GM23338 (cell line): ENCODE results near the gene FHL1. TPM values are rescaled to one million over a fixed set of nuclear protein-coding genes. Genes with fewer than 3 reads are reported as not detected.

ENCODE experiments used
- ATAC-seq: fragments of 200-7000 bp; cut with Tn5 transposase; 3 replicates; pipeline ENCODE4 v1.9.1; 2020
- DNase-seq: peaks from one replicate; pipeline ENCODE4 v3.0.0-alpha.2; 2015; ENCODE audit warnings: low spot score
- H2AFZ ChIP-seq: fragments of 200-600 bp; sonication (generic); 2 replicates; pipeline ENCODE4 v1.8.0; 2016; ENCODE audit warnings: antibody characterized with exemption, mild to moderate bottlenecking, moderate library complexity
- H3F3A ChIP-seq: fragments of 200-600 bp; sonication (generic); replicated peaks from 2 replicates; pipeline ENCODE4 v1.8.0; 2017; ENCODE audit warnings: antibody characterized with exemption, mixed run types, low read depth
- H3K27ac ChIP-seq: fragments of 200-600 bp; sonication (generic); 2 replicates; pipeline ENCODE4 v1.6.1; 2016; ENCODE audit warnings: low read depth
- H3K27me3 ChIP-seq: fragments of 200-600 bp; sonication (generic); 2 replicates; pipeline ENCODE4 v1.8.0; 2016; ENCODE audit warnings: mild to moderate bottlenecking, mixed run types, moderate library complexity; ENCODE audit not compliant: insufficient read depth
- H3K36me3 ChIP-seq: fragments of 200-600 bp; sonication (generic); 2 replicates; pipeline ENCODE4 v1.8.0; 2016; ENCODE audit warnings: mild to moderate bottlenecking; ENCODE audit not compliant: insufficient read depth
- H3K4me1 ChIP-seq: fragments of 200-600 bp; sonication (generic); 2 replicates; pipeline ENCODE4 v1.8.0; 2016; ENCODE audit warnings: mild to moderate bottlenecking, moderate library complexity; ENCODE audit not compliant: insufficient read depth
- H3K4me2 ChIP-seq: fragments of 200-600 bp; sonication (generic); 2 replicates; pipeline ENCODE4 v1.7.1; 2017; ENCODE audit warnings: mixed run types
- H3K4me3 ChIP-seq: fragments of 200-600 bp; sonication (generic); 2 replicates; pipeline ENCODE4 v1.6.1; 2016; ENCODE audit warnings: mixed run types
- H3K79me2 ChIP-seq: fragments of 200-600 bp; sonication (generic); replicated peaks from 2 replicates; pipeline ENCODE4 v1.8.0; 2017; ENCODE audit warnings: mild to moderate bottlenecking; ENCODE audit not compliant: insufficient read depth
- H3K9me2 ChIP-seq: fragments of 200-600 bp; sonication (generic); 2 replicates; pipeline ENCODE4 v1.8.0; 2017; ENCODE audit not compliant: insufficient read depth
- H4K20me1 ChIP-seq: fragments of 200-600 bp; sonication (generic); replicated peaks from 2 replicates; pipeline ENCODE4 v1.8.0; 2017; ENCODE audit warnings: mild to moderate bottlenecking; ENCODE audit not compliant: insufficient read depth
- H3K27ac Mint-ChIP-seq: 2 replicates; pipeline ENCODE4 v1.8.0; 2020; ENCODE audit warnings: inconsistent platforms, mild to moderate bottlenecking, moderate library complexity, mixed read lengths
- H3K27me3 Mint-ChIP-seq: 3 replicates; pipeline ENCODE4 v1.8.0; 2022; ENCODE audit warnings: low read depth, mild to moderate bottlenecking, moderate library complexity, mixed read lengths, inconsistent platforms; ENCODE audit not compliant: insufficient read depth, poor library complexity
- H3K36me3 Mint-ChIP-seq: 3 replicates; pipeline ENCODE4 v1.8.0; 2021; ENCODE audit warnings: low read depth, mild to moderate bottlenecking, inconsistent platforms, moderate library complexity, mixed read lengths
- H3K4me1 Mint-ChIP-seq: 3 replicates; pipeline ENCODE4 v1.8.0; 2020; ENCODE audit warnings: mild to moderate bottlenecking, inconsistent platforms, mixed read lengths
- H3K4me3 Mint-ChIP-seq: 3 replicates; pipeline ENCODE4 v1.8.0; 2021; ENCODE audit warnings: moderate library complexity, mild to moderate bottlenecking, inconsistent platforms, mixed read lengths
- H3K9me3 Mint-ChIP-seq: 3 replicates; pipeline ENCODE4 v1.8.0; 2020; ENCODE audit warnings: moderate library complexity, mild to moderate bottlenecking, inconsistent platforms, mixed read lengths
- CREB1 ChIP-seq: fragments of 250-450 bp; sonication (Bioruptor Pico); IDR thresholded peaks from 2 replicates; pipeline ENCODE4 v1.5.0; 2020; ENCODE audit warnings: low read depth, mild to moderate bottlenecking, moderate library complexity
- CTCF ChIP-seq, 2 experiments: fragments of 200-600 bp in 1 of 2; sonication (generic) in 1 of 2; conservative IDR thresholded peaks; 2 replicates each; pipeline versions ENCODE4 v1.5.1 to v1.6.1; 2016 to 2017; ENCODE audit warnings: antibody characterized with exemption in 2 of 2, low read depth in 2 of 2, mild to moderate bottlenecking in 2 of 2, moderate library complexity in 1 of 2
- ETS1 ChIP-seq: IDR thresholded peaks from 2 replicates; pipeline ENCODE4 v1.6.1; 2016; ENCODE audit warnings: antibody characterized with exemption
- EZH2 ChIP-seq: fragments of 200-600 bp; sonication (generic); IDR thresholded peaks from one replicate; pipeline ENCODE4 v1.8.0; 2017; ENCODE audit warnings: antibody characterized with exemption, mild to moderate bottlenecking, low read depth; ENCODE audit not compliant: unreplicated experiment
- EZH2phosphoT487 ChIP-seq: fragments of 200-600 bp; sonication (generic); IDR thresholded peaks from one replicate; pipeline ENCODE4 v1.8.1; 2018; ENCODE audit warnings: antibody characterized with exemption; ENCODE audit not compliant: unreplicated experiment
- JUNB ChIP-seq: IDR thresholded peaks from one replicate; pipeline ENCODE4 v1.6.1; 2016; ENCODE audit warnings: antibody characterized with exemption; ENCODE audit not compliant: unreplicated experiment
- NANOG ChIP-seq: IDR thresholded peaks from 2 replicates; pipeline ENCODE4 v1.6.1; 2016; ENCODE audit warnings: antibody characterized with exemption, borderline replicate concordance
- POLR2AphosphoS5 ChIP-seq: IDR thresholded peaks from 2 replicates; pipeline ENCODE4 v1.6.1; 2016; ENCODE audit warnings: antibody characterized with exemption, low read depth
- REST ChIP-seq: IDR thresholded peaks from one replicate; pipeline ENCODE4 v1.6.1; 2018; ENCODE audit warnings: antibody characterized with exemption; ENCODE audit not compliant: unreplicated experiment
- STAT1 ChIP-seq: IDR thresholded peaks from one replicate; pipeline ENCODE4 v1.6.1; 2016; ENCODE audit warnings: antibody characterized with exemption; ENCODE audit not compliant: unreplicated experiment
- ZNF114 ChIP-seq: fragments of 250-450 bp; sonication (Bioruptor Pico); IDR thresholded peaks from 2 replicates; pipeline ENCODE4 v1.5.0; 2020; ENCODE audit warnings: mild to moderate bottlenecking, moderate library complexity
- ZNF331 ChIP-seq: fragments of 250-450 bp; sonication (Bioruptor Pico); IDR thresholded peaks from 2 replicates; pipeline ENCODE4 v1.5.0; 2020; ENCODE audit warnings: low read depth, mild to moderate bottlenecking, moderate library complexity
- ZNF462 ChIP-seq: fragments of 250-450 bp; sonication (Bioruptor Pico); IDR thresholded peaks from 2 replicates; pipeline ENCODE4 v1.5.0; 2020; ENCODE audit warnings: mild to moderate bottlenecking, moderate library complexity
- polyA plus RNA-seq: library from polyadenylated mRNA; unstranded; fragments of >200 nt; fragmentation: Nextera tagmentation; extraction: Ambion mirVana; gene quantifications from 2 replicates; pipeline ENCODE4 v1.2.1, GENCODE V29; 2016
- total RNA-seq: library from RNA; depleted of rRNA; stranded (reverse); fragments of >200 nt; shearing (Covaris generic); gene quantifications from 2 replicates; pipeline ENCODE4 v1.2.3, GENCODE V29; 2014

Gene FHL1
- total and polyA plus RNA-seq, 2 experiments from 2014 or later: 47.9 to 60.4 TPM

- Mint-ChIP-seq H3K9me3 (no peaks in the 10 kb centered on the region), H3K4me3 (no peak overlapping the region), H3K36me3 (no peaks in the 10 kb centered on the region), H3K27me3 (no peaks in the 10 kb centered on the region), H3K4me1 (no peaks in the 10 kb centered on the region), H3K27ac (no peak overlapping the region)
- no peaks in the 10 kb centered on the region for H3K4me1 ChIP-seq
- H2AFZ ChIP-seq: no peak overlapping the region
- DNase-seq: no peak
- H4K20me1 ChIP-seq: no peaks in the 10 kb centered on the region
- no peak for ATAC-seq
- no peaks in the 10 kb centered on the region for H3K9me2 ChIP-seq
- no peaks in the 10 kb centered on the region for H3K36me3 ChIP-seq
- no peak for TF ChIP-seq EZH2phosphoT487
- TF ChIP-seq ZNF462 (CRISPR knock-in tag): no peak
- TF ChIP-seq JUNB: no peak
- TF ChIP-seq CREB1 (CRISPR knock-in tag): no peak
- TF ChIP-seq CTCF (conservative IDR thresholded peaks at IDR 0.05; ENCODE audit: low read depth in 2 of 2): no peak
- no peak for TF ChIP-seq STAT1
- TF ChIP-seq ZNF331 (CRISPR knock-in tag): no peak
- no peak for TF ChIP-seq POLR2AphosphoS5
- no peak for TF ChIP-seq ETS1
- TF ChIP-seq REST: no peak
- no peak for TF ChIP-seq ZNF114 (CRISPR knock-in tag)
- no peak for TF ChIP-seq EZH2
- no peak for TF ChIP-seq NANOG
- H3K4me2 ChIP-seq: no peak overlapping the region
- no peaks in the 10 kb centered on the region for H3K79me2 ChIP-seq
- H3K27me3 ChIP-seq: no peaks in the 10 kb centered on the region
- no peak overlapping the region for H3K4me3 ChIP-seq
- no peaks in the 10 kb centered on the region for H3F3A ChIP-seq
- no peak overlapping the region for H3K27ac ChIP-seq
Measured at GRCh38 chrX:136183172-136183571, 35.8 kb downstream of the FHL1 start.
